Thoracic aorta (tissue), 2 donors: ENCODE results near the gene LOXL3. TPM values are rescaled to one million over a fixed set of nuclear protein-coding genes. Genes with fewer than 3 reads are reported as not detected.
A peak's percentile ranks its signal among the peaks of the same experiment; 100 is the strongest.

Experiments
- ATAC-seq: fragments of 150-250 bp; one replicate; pipeline ENCODE4 v1.8.0; 2017; ENCODE audit warnings: low read depth; ENCODE audit not compliant: insufficient number of reproducible peaks, low FRiP score
- DNase-seq: peaks from one replicate; pipeline ENCODE4 v3.0.0-alpha.2; 2020; ENCODE audit warnings: low spot score
- H3K27ac ChIP-seq, 2 donors: fragments of 200-600 bp; sonication (generic); 1 replicate in 1 of 2; 2 replicates in 1 of 2; pipeline ENCODE4 v1.5.1; 2016; ENCODE audit warnings: mild to moderate bottlenecking in 2 of 2, moderate library complexity in 2 of 2
- H3K27me3 ChIP-seq: fragments of 200-600 bp; sonication (generic); replicated peaks from 2 replicates; pipeline ENCODE4 v1.6.0; 2016; ENCODE audit warnings: mild to moderate bottlenecking; ENCODE audit not compliant: insufficient read depth
- H3K36me3 ChIP-seq: fragments of 200-600 bp; sonication (generic); one replicate; pipeline ENCODE4 v1.5.1; 2016
- H3K4me1 ChIP-seq, 2 donors: fragments of 200-600 bp; sonication (generic); 1 replicate in 1 of 2; 2 replicates in 1 of 2; pipeline versions ENCODE4 v1.5.1 to v1.6.0; 2016; ENCODE audit warnings: low read depth in 2 of 2, mild to moderate bottlenecking in 1 of 2; ENCODE audit not compliant: control insufficient read depth in 1 of 2
- H3K4me3 ChIP-seq: fragments of 200-600 bp; sonication (generic); 2 replicates; pipeline ENCODE4 v1.5.1; 2016; ENCODE audit warnings: mild to moderate bottlenecking
- H3K9me3 ChIP-seq: fragments of 200-600 bp; sonication (generic); 2 replicates; pipeline ENCODE4 v1.5.1; 2016
- CTCF ChIP-seq: fragments of 200-600 bp; sonication (generic); IDR thresholded peaks from one replicate; pipeline ENCODE4 v1.5.1; 2019; ENCODE audit warnings: antibody characterized with exemption
- total RNA-seq, 2 donors: library from RNA; depleted of rRNA; stranded (reverse); fragments of >200 nt; gene quantifications; one replicate each; pipeline versions ENCODE4 v1.1.0 to v1.2.3, GENCODE V29; 2016

LOXL3 gene
- total RNA-seq, 2 donors from 2014 or later, result 16.6 to 24.9 TPM

GRCh38 chr2:74516650-74517049 lies 37.1 kb downstream of the LOXL3 start:
- Histone ChIP-seq H3K36me3 (no peaks in the 10 kb centered on the region), H3K4me1 (peaks cover 8 to 29% of the 10 kb centered on the region in 2 donors), H3K4me3 (peak overlapping the region; percentile 51), H3K27ac (no peak overlapping the region), H3K9me3 (no peaks in the 10 kb centered on the region), H3K27me3 (peaks cover 62% of the 10 kb centered on the region)
- ATAC-seq (no peak), DNase-seq (no peak)
- TF ChIP-seq CTCF, result no peak

GRCh38 chr2:74515981-74516633 lies 37.6 kb downstream of the LOXL3 start:
- Histone ChIP-seq H3K27ac (no peak overlapping the region), H3K4me1 (peaks cover 8 to 29% of the 10 kb centered on the region in 2 donors), H3K9me3 (no peaks in the 10 kb centered on the region), H3K36me3 (no peaks in the 10 kb centered on the region), H3K27me3 (peaks cover 64% of the 10 kb centered on the region), H3K4me3 (peak overlapping the region; percentile 51)
- DNase-seq (no peak), ATAC-seq (no peak)
- TF ChIP-seq CTCF, result no peak

GRCh38 chr2:74515271-74515980 lies 38.3 kb downstream of the LOXL3 start:
- peak overlapping the region; percentile 51 for H3K4me3 ChIP-seq
- H3K36me3 ChIP-seq, result no peaks in the 10 kb centered on the region
- ATAC-seq, result no peak
- no peaks in the 10 kb centered on the region for H3K9me3 ChIP-seq
- H3K27ac ChIP-seq, result no peak overlapping the region
- no peak for DNase-seq
- peaks cover 8 to 29% of the 10 kb centered on the region in 2 donors for H3K4me1 ChIP-seq
- TF ChIP-seq CTCF, result no peak
- H3K27me3 ChIP-seq, result peaks cover 64% of the 10 kb centered on the region

GRCh38 chr2:74514368-74515270 lies 39.1 kb downstream of the LOXL3 start, which contains the start of gene TLX2:
Gene TLX2 (plus strand): TSS chr2:74514450. CDS start chr2:74514807, 357 bp downstream.
- ATAC-seq (no peak), DNase-seq (no peak)
- H3K4me1 ChIP-seq, result peaks cover 8 to 29% of the 10 kb centered on the region in 2 donors
- H3K27ac ChIP-seq, result no peak within 1 kb of the TSS
- H3K4me3 ChIP-seq, result peak within 1 kb of the TSS; percentile 50
- H3K36me3 ChIP-seq, result no peaks in the 10 kb centered on the region
- TF ChIP-seq CTCF, result no peak
- peaks cover 64% of the 10 kb centered on the region for H3K27me3 ChIP-seq
- H3K9me3 ChIP-seq, result no peaks in the 10 kb centered on the region
